IMR-90 (cell line): ENCODE measurements around the gene NDOR1.

Experiments
- CEBPB ChIP-seq: IDR thresholded peaks from 2 replicates; pipeline ENCODE4 v1.6.1; 2012; ENCODE audit warnings: low read depth, low read length, improper control_type of control experiment
- MAZ ChIP-seq: IDR thresholded peaks from 2 replicates; pipeline ENCODE4 v1.6.1; 2012; ENCODE audit warnings: low read depth, mild to moderate bottlenecking, low read length, improper control_type of control experiment, moderate library complexity, borderline replicate concordance
- POLR2A ChIP-seq: IDR thresholded peaks from 2 replicates; pipeline ENCODE4 v1.6.1; 2012; ENCODE audit warnings: mild to moderate bottlenecking, low read depth, low read length
- RFX5 ChIP-seq: IDR thresholded peaks from 2 replicates; pipeline ENCODE4 v1.8.0; 2012; ENCODE audit warnings: low read depth, mild to moderate bottlenecking, low read length, moderate library complexity
- SMC3 ChIP-seq: fragments of 150-350 bp; IDR thresholded peaks from 2 replicates; pipeline ENCODE4 v1.6.1; 2016; ENCODE audit warnings: low read depth, mild to moderate bottlenecking, antibody characterized with exemption, low read length, moderate library complexity
- TF ChIP-seq, protein P1 (sequence below): conservative IDR thresholded peaks from 2 replicates; pipeline ENCODE4 v1.5.1; 2012; ENCODE audit warnings: mild to moderate bottlenecking, low read depth, low read length, improper control_type of control experiment
- TF ChIP-seq, protein P2 (sequence below): fragments of 150-350 bp; IDR thresholded peaks from 2 replicates; pipeline ENCODE4 v1.6.1; 2017; ENCODE audit warnings: mild to moderate bottlenecking, antibody characterized with exemption, low read length, low read depth

DNA sequence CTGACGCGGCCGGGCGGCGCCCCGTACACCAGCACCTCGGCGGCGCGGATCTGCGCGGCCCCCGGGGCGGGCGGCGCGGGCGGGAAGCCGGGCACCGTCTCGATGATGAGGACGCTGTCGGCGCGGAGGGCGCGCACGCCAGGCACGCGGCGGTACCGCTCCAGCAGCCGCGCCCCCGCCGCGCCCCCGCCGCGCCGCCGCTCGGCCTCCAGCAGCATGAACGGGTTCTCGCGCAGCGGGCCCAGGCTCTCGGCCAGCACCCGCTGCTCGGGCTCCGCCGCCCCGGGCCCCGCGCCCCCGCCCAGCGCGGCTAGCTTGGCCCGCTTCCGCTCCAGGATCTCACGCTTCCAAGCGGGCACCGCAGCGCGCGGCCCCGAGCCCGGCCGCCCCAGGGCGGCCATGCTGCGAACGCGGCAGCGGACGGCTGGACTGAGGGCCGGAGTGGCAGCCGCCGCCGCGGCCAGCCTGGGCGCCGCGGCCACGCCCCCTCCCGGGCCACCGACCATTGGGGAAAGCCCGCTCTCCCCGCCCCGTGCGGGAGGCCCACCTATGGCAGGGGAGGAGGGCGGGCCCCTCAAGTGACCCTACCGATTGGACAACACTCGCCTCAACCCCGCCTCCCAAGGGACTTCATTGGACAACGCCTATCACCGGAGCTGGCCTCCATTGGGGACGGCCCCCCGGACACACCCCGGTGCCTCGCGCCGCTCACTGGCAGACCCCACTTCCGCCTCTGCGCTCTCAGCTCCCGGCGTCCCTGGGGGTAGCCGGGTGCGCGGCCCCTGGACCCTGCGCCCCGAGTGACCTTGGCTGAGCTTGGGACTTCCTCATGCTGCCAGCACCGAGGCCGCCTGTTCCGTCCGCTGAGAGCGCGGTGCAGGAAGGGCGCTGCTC, 4.9 kb upstream of the NDOR1 start, which contains the start of gene TPRN:
- peak; percentile 95 for TF ChIP-seq POLR2A
- TF ChIP-seq, protein P1, sequence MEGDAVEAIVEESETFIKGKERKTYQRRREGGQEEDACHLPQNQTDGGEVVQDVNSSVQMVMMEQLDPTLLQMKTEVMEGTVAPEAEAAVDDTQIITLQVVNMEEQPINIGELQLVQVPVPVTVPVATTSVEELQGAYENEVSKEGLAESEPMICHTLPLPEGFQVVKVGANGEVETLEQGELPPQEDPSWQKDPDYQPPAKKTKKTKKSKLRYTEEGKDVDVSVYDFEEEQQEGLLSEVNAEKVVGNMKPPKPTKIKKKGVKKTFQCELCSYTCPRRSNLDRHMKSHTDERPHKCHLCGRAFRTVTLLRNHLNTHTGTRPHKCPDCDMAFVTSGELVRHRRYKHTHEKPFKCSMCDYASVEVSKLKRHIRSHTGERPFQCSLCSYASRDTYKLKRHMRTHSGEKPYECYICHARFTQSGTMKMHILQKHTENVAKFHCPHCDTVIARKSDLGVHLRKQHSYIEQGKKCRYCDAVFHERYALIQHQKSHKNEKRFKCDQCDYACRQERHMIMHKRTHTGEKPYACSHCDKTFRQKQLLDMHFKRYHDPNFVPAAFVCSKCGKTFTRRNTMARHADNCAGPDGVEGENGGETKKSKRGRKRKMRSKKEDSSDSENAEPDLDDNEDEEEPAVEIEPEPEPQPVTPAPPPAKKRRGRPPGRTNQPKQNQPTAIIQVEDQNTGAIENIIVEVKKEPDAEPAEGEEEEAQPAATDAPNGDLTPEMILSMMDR: no peak
- peak; percentile 55; the same call in 1 of the 2 replicates for TF ChIP-seq MAZ
- TF ChIP-seq RFX5: no peak
- TF ChIP-seq CEBPB: no peak
- TF ChIP-seq, protein P2, sequence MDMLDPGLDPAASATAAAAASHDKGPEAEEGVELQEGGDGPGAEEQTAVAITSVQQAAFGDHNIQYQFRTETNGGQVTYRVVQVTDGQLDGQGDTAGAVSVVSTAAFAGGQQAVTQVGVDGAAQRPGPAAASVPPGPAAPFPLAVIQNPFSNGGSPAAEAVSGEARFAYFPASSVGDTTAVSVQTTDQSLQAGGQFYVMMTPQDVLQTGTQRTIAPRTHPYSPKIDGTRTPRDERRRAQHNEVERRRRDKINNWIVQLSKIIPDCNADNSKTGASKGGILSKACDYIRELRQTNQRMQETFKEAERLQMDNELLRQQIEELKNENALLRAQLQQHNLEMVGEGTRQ: peak; percentile 84
- TF ChIP-seq SMC3: no peak
